Spleen (tissue), 11 donors: ENCODE measurements around the gene IL13. TPM values are rescaled to one million over a fixed set of nuclear protein-coding genes. Genes with fewer than 3 reads are reported as not detected.

Experiments used
- DNase-seq: peaks from one replicate; pipeline ENCODE4 v3.0.0-alpha.2; 2020
- H3K27ac ChIP-seq, 8 donors: fragments of 200-600 bp; sonication (generic) in 7 of 8; 1 replicate in 4 of 8; 2 replicates in 4 of 8; pipeline versions ENCODE4 v1.5.0 to v1.8.0; 2016 to 2021; ENCODE audit warnings: inconsistent platforms in 4 of 8, mild to moderate bottlenecking in 4 of 8, moderate library complexity in 1 of 8
- H3K27me3 ChIP-seq, 7 donors: fragments of 200-600 bp; sonication (generic) in 6 of 7; replicated peaks in 1 of 7; 1 replicate in 4 of 7; 2 replicates in 3 of 7; pipeline versions ENCODE4 v1.5.0 to v1.8.0; 2016 to 2021; ENCODE audit warnings: inconsistent platforms in 3 of 7, mild to moderate bottlenecking in 1 of 7
- H3K36me3 ChIP-seq, 6 donors: fragments of 200-600 bp; sonication (generic) in 5 of 6; 1 replicate in 4 of 6; 2 replicates in 2 of 6; pipeline versions ENCODE4 v1.5.0 to v1.8.0; 2016 to 2021; ENCODE audit warnings: inconsistent platforms in 2 of 6
- H3K4me1 ChIP-seq, 6 donors: fragments of 200-600 bp; sonication (generic) in 5 of 6; 1 replicate in 3 of 6; 2 replicates in 3 of 6; pipeline versions ENCODE4 v1.5.0 to v1.8.0; 2016 to 2021; ENCODE audit warnings: inconsistent platforms in 3 of 6
- H3K4me3 ChIP-seq, 8 donors: fragments of 200-600 bp; sonication (generic) in 7 of 8; 1 replicate in 4 of 8; 2 replicates in 4 of 8; pipeline versions ENCODE4 v1.5.0 to v1.8.0; 2016 to 2021; ENCODE audit warnings: inconsistent platforms in 4 of 8, mild to moderate bottlenecking in 4 of 8, moderate library complexity in 2 of 8
- H3K9me3 ChIP-seq, 8 donors: fragments of 200-600 bp; sonication (generic) in 7 of 8; 1 replicate in 4 of 8; 2 replicates in 4 of 8; pipeline versions ENCODE4 v1.5.0 to v1.8.0; 2016 to 2021; ENCODE audit warnings: inconsistent platforms in 4 of 8
- POLR2A ChIP-seq, 3 donors: fragments of 450-650 bp; IDR thresholded peaks; one replicate each; pipeline ENCODE4 v1.5.1; 2017; ENCODE audit warnings: antibody characterized with exemption in 3 of 3, mild to moderate bottlenecking in 1 of 3
- POLR2AphosphoS5 ChIP-seq, 3 donors: sonication (generic); formaldehyde crosslinking; IDR thresholded peaks; one replicate each; pipeline ENCODE4 v1.5.1; 2017; ENCODE audit warnings: antibody characterized with exemption in 3 of 3
- WGBS, 5 donors: extraction: QIAGEN DNeasy Blood & Tissue Kit in 3 of 5; methylation state at CpG; one replicate each; pipeline versions ENCODE4 v1.1.5 to v1.1.7; 2013 to 2018; 5-methylcytosine and 5-hydroxymethylcytosine counted together
- intact Hi-C: fragments of 100-400 bp; cut with DNase I; formaldehyde crosslinking; loops from one replicate; pipeline ENCODE4 v1.15.0; 2023; ENCODE audit warnings: low total_unique reads
- polyA plus RNA-seq, 3 donors: library from polyadenylated mRNA; stranded (reverse); fragments of 200-250 nt; gene quantifications; one replicate each; pipeline ENCODE4 v1.2.1, GENCODE V29; 2013
- total RNA-seq, 7 donors: library from RNA; depleted of rRNA in 3 of 7; stranded (reverse); fragments of >200 nt in 3 of 7; fragmentation: NEBNext Ultra II Directional in 4 of 7; extraction: Animal tissue kit (Norgen Biotek cat#: 25700) in 4 of 7; gene quantifications; one replicate each; pipeline versions ENCODE4 v1.1.0 to v1.2.1, GENCODE V29; 2016 to 2021
- TF ChIP-seq, protein P1 (sequence below), 11 experiments: fragments of 200-600 bp in 7 of 11; fragments of 450-650 bp in 4 of 11; sonication (generic) in 4 of 11; IDR thresholded peaks in 8 of 11; conservative IDR thresholded peaks in 3 of 11; 1 replicate in 7 of 11; 2 replicates in 4 of 11; pipeline versions ENCODE4 v1.4.0 to v1.8.0; 2016 to 2021; ENCODE audit warnings: antibody characterized with exemption in 11 of 11, inconsistent platforms in 4 of 11, mild to moderate bottlenecking in 1 of 11
- donor health status: healthy with polysubstance abuse.
- donor health status: DM: no; HTN: no; CAD: no; lungs with moderate emphysema.
- donor health status: DM: no; HTN: no; CAD: no.
- donor health status: Bipolar disorder and iron deficiency.
- donor health status: healthy.
- donor health status: DM: no; HTN: no; CAD: no.
- donor health status: DM: yes; HTN: yes; CAD: no.

The IL13 gene
- total and polyA plus RNA-seq, 10 donors = 0.06 to 0.07 TPM; not detected in 8

DNA sequence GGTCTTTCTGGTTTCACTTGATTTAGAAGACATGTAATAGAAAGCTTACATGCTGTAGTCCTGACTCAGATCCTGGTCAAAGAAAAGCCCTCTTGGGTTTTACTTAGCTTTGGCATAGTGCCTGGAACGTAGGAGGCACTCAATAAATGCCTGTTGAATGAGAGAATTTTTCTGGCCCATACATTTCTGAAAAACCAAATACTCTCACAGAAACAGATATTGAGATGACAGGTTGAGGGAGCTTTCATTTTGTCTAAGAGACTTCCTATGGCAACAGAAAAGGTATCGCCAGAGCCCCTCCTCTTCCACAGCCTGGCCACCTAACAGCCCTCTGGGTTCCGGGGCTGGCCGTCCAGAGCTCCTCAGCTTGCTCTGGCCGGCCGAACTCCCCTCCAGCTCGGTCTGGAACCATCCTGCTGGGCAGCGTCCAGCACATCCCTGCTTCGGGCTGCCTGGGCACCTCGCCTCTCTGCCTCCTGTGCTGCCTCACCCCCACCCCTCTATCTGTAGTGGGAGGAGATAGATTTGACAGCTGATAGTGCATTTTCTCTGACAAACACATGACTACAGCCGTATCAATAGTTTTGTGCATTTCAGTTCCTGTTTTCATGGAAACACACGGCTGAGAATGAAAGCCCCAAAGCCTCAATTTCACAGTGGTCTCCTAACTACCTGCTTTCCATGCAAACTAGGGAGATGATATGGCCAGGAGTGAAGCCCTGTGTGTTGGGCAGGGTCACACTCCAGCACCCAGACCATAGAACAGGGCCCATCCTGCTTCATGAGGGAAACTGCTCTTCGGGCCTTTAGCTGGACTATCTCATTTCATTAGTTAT is 16.9 kb downstream of the IL13 start:
- Histone ChIP-seq H3K36me3 (no peaks in the 10 kb centered on the region), H3K4me1 (peaks cover 0 to 27% (median 7%) of the 10 kb centered on the region in 6 donors), H3K27ac (peak overlapping the region in 7 of 8 donors; percentile 3 to 66 (median 42)), H3K4me3 (no peak overlapping the region), H3K27me3 (no peaks in the 10 kb centered on the region), H3K9me3 (no peaks in the 10 kb centered on the region)
- DNase-seq = no peak
- 63 to 76% (median 74%) methylated on average over 13 of the region's 13 CpGs for WGBS, 5 donors
- TF ChIP-seq, protein P1, sequence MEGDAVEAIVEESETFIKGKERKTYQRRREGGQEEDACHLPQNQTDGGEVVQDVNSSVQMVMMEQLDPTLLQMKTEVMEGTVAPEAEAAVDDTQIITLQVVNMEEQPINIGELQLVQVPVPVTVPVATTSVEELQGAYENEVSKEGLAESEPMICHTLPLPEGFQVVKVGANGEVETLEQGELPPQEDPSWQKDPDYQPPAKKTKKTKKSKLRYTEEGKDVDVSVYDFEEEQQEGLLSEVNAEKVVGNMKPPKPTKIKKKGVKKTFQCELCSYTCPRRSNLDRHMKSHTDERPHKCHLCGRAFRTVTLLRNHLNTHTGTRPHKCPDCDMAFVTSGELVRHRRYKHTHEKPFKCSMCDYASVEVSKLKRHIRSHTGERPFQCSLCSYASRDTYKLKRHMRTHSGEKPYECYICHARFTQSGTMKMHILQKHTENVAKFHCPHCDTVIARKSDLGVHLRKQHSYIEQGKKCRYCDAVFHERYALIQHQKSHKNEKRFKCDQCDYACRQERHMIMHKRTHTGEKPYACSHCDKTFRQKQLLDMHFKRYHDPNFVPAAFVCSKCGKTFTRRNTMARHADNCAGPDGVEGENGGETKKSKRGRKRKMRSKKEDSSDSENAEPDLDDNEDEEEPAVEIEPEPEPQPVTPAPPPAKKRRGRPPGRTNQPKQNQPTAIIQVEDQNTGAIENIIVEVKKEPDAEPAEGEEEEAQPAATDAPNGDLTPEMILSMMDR (IDR thresholded peaks at IDR 0.05 in 8 of 11, conservative IDR thresholded peaks at IDR 0.05 in 3 of 11) = no peak
- peak in 1 of 3 donors; percentile 23 for TF ChIP-seq POLR2AphosphoS5 (IDR thresholded peaks at IDR 0.05)
- intact Hi-C loops = no loop called here

DNA sequence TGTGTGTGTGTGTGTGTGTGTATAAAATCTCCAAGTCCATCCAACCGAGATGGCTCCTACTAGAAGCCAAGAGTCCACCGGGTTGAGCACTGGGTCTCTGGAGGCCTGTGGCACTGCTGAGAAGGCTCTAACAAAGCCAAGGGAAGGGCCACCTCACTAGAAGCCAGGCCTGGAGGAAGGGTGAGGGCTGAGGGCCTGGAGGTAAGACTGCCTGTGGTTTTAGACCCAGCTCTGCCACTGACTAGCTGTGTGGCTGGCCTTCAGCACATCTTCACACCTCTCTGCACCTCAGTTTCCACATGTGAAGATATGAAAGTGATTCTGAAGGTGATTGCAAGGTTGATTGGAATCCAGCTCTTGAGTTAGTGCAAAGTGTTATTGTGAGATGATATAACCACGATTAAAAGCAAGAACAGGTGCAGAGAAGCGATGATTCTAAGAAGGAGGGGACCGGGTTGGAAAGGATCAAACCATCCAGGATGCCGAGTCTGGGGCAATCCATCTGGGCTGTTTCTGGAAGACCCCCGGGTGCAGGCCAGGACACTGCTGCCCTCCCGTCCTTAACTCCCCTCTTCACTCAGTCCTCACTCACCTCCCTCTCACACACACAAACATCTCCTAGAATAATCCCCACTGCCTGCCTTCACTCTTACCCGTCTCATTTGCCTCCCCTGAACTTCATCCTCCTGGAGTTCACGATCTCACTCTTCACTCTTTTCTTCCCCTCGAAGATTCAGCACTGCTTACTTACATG is 18.1 kb downstream of the IL13 start:
- no peaks in the 10 kb centered on the region for H3K27me3 ChIP-seq
- no peak for DNase-seq
- no peak overlapping the region for H3K27ac ChIP-seq
- TF ChIP-seq POLR2A (IDR thresholded peaks at IDR 0.05) = no peak
- no peak for TF ChIP-seq POLR2AphosphoS5 (IDR thresholded peaks at IDR 0.05)
- TF ChIP-seq, protein P1 (IDR thresholded peaks at IDR 0.05 in 8 of 11, conservative IDR thresholded peaks at IDR 0.05 in 3 of 11) = no peak
- H3K4me3 ChIP-seq = no peak overlapping the region
- H3K4me1 ChIP-seq = peaks cover 0 to 28% (median 7%) of the 10 kb centered on the region in 6 donors
- intact Hi-C loops = no loop called here
- WGBS, 5 donors = 86 to 90% (median 88%) methylated on average over 11 of the region's 11 CpGs
- H3K36me3 ChIP-seq = no peaks in the 10 kb centered on the region
- no peaks in the 10 kb centered on the region for H3K9me3 ChIP-seq

DNA sequence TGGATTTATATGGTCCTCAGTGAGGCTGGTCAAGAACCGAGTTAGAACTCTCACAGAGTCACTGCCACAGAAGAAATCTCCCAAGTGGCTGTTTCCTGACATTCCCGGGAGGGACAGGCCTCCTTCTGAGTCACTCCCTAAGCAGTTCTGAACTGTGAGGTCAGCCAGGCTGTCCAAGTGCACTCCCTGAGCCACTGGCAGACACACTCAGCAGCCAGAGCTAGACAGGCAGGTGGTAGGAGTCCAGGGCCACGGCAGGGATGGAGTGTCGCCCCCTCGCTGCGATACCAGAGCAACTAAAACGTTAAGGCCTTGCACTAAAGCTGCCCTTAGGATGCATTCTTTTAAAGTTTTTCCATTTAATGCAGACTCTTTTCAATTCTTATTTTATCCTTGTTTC is 19.2 kb downstream of the IL13 start:
- peak; percentile 75 for DNase-seq
- no peak overlapping the region for H3K4me3 ChIP-seq
- H3K9me3 ChIP-seq = no peaks in the 10 kb centered on the region
- H3K27me3 ChIP-seq = no peaks in the 10 kb centered on the region
- H3K4me1 ChIP-seq = peaks cover 0 to 31% (median 7%) of the 10 kb centered on the region in 6 donors
- no peaks in the 10 kb centered on the region for H3K36me3 ChIP-seq
- H3K27ac ChIP-seq = peak overlapping the region in 2 of 8 donors; percentile 23 to 58
- intact Hi-C loops = no loop called here
- no peak for TF ChIP-seq POLR2A (IDR thresholded peaks at IDR 0.05)
- TF ChIP-seq, protein P1 (IDR thresholded peaks at IDR 0.05 in 8 of 11, conservative IDR thresholded peaks at IDR 0.05 in 3 of 11) = peak in 4 of 11 experiments; percentile 4 to 20 (median 10)
- peak in 2 of 3 donors; percentile 37 to 40 for TF ChIP-seq POLR2AphosphoS5 (IDR thresholded peaks at IDR 0.05)
- 59 to 76% (median 66%) methylated on average over 7 of the region's 7 CpGs for WGBS, 5 donors
